ENCODE results near the gene ARID1B. TPM values are rescaled to one million over a fixed set of nuclear protein-coding genes. Genes with fewer than 3 reads are reported as not detected.

The ARID1B gene
- total and polyA plus RNA-seq, 4 donors = 7.0 to 49.0 (median 24.2) TPM

DNA sequence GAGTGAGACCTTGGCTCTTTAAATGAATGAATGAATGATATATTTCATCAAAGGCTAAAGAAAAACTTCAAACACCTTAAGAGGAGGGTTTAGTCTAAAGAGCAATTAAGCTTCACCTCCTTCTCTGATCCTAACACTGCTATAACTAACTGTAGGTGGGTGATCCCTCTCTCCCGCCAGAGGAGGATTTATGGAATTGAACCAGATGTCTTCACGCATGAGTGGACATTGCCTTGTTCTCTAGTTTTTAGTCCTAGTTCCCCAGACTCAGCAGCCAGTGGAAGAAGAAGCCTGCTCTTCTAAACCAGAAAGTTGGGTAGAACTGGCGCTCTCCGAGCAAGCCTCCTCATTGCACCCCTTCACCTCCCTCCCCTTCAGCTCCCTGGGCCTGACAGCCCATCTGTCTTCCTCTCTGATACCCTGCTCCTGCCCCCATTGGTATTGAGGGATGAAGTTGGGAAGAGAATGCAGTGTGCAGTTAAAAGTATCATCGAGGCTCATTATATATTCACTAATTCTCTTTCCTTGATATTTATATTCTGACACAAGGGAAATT is 142.7 kb downstream of the ARID1B start:
- no peak overlapping the region for H3K27ac ChIP-seq (ENCODE audit: low read depth in 1 of 2, low read length in 2 of 2)
- H3K9me3 ChIP-seq (ENCODE audit: control insufficient read depth in 4 of 4, low read length in 3 of 4) = no peaks in the 10 kb centered on the region
- H3K27me3 ChIP-seq (ENCODE audit: control insufficient read depth in 4 of 4, insufficient read depth in 4 of 4, low read length in 3 of 4) = no peaks in the 10 kb centered on the region
- DNase-seq (ENCODE audit: low spot score) = no peak
- TF ChIP-seq, protein P1, sequence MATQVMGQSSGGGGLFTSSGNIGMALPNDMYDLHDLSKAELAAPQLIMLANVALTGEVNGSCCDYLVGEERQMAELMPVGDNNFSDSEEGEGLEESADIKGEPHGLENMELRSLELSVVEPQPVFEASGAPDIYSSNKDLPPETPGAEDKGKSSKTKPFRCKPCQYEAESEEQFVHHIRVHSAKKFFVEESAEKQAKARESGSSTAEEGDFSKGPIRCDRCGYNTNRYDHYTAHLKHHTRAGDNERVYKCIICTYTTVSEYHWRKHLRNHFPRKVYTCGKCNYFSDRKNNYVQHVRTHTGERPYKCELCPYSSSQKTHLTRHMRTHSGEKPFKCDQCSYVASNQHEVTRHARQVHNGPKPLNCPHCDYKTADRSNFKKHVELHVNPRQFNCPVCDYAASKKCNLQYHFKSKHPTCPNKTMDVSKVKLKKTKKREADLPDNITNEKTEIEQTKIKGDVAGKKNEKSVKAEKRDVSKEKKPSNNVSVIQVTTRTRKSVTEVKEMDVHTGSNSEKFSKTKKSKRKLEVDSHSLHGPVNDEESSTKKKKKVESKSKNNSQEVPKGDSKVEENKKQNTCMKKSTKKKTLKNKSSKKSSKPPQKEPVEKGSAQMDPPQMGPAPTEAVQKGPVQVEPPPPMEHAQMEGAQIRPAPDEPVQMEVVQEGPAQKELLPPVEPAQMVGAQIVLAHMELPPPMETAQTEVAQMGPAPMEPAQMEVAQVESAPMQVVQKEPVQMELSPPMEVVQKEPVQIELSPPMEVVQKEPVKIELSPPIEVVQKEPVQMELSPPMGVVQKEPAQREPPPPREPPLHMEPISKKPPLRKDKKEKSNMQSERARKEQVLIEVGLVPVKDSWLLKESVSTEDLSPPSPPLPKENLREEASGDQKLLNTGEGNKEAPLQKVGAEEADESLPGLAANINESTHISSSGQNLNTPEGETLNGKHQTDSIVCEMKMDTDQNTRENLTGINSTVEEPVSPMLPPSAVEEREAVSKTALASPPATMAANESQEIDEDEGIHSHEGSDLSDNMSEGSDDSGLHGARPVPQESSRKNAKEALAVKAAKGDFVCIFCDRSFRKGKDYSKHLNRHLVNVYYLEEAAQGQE (IDR thresholded peaks at IDR 0.05) = no peak
- TF ChIP-seq RXRA (IDR thresholded peaks at IDR 0.05) (no peak), EGR1 (IDR thresholded peaks at IDR 0.05; ENCODE audit: low read depth in 2 of 2) (no peak), HNF4A (conservative IDR thresholded peaks at IDR 0.05) (no peak), SP1 (IDR thresholded peaks at IDR 0.05) (no peak), YY1 (IDR thresholded peaks at IDR 0.05) (no peak), FOXA2 (IDR thresholded peaks at IDR 0.05) (no peak), JUND (IDR thresholded peaks at IDR 0.05) (no peak), RAD21 (IDR thresholded peaks at IDR 0.05) (no peak), GABPA (IDR thresholded peaks at IDR 0.05 in 1 of 2, conservative IDR thresholded peaks at IDR 0.05 in 1 of 2) (no peak), TAF1 (conservative IDR thresholded peaks at IDR 0.05) (no peak)
- TF ChIP-seq, protein P2, sequence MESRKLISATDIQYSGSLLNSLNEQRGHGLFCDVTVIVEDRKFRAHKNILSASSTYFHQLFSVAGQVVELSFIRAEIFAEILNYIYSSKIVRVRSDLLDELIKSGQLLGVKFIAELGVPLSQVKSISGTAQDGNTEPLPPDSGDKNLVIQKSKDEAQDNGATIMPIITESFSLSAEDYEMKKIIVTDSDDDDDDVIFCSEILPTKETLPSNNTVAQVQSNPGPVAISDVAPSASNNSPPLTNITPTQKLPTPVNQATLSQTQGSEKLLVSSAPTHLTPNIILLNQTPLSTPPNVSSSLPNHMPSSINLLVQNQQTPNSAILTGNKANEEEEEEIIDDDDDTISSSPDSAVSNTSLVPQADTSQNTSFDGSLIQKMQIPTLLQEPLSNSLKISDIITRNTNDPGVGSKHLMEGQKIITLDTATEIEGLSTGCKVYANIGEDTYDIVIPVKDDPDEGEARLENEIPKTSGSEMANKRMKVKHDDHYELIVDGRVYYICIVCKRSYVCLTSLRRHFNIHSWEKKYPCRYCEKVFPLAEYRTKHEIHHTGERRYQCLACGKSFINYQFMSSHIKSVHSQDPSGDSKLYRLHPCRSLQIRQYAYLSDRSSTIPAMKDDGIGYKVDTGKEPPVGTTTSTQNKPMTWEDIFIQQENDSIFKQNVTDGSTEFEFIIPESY (IDR thresholded peaks at IDR 0.05) = no peak
- TF ChIP-seq, protein P3, sequence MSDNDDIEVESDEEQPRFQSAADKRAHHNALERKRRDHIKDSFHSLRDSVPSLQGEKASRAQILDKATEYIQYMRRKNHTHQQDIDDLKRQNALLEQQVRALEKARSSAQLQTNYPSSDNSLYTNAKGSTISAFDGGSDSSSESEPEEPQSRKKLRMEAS (IDR thresholded peaks at IDR 0.05) = no peak
- TF ChIP-seq, protein P4, sequence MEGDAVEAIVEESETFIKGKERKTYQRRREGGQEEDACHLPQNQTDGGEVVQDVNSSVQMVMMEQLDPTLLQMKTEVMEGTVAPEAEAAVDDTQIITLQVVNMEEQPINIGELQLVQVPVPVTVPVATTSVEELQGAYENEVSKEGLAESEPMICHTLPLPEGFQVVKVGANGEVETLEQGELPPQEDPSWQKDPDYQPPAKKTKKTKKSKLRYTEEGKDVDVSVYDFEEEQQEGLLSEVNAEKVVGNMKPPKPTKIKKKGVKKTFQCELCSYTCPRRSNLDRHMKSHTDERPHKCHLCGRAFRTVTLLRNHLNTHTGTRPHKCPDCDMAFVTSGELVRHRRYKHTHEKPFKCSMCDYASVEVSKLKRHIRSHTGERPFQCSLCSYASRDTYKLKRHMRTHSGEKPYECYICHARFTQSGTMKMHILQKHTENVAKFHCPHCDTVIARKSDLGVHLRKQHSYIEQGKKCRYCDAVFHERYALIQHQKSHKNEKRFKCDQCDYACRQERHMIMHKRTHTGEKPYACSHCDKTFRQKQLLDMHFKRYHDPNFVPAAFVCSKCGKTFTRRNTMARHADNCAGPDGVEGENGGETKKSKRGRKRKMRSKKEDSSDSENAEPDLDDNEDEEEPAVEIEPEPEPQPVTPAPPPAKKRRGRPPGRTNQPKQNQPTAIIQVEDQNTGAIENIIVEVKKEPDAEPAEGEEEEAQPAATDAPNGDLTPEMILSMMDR (IDR thresholded peaks at IDR 0.05; ENCODE audit: low read depth, low read length, missing input control) = no peak
- WGBS = 97% methylated on average over 5 of the region's 5 CpGs
- H3K4me1 ChIP-seq (ENCODE audit: control insufficient read depth in 4 of 4, insufficient read depth in 4 of 4, low read length in 3 of 4) = no peaks in the 10 kb centered on the region
- no peaks in the 10 kb centered on the region for H3K36me3 ChIP-seq (ENCODE audit: control insufficient read depth in 4 of 4, insufficient read depth in 3 of 4, low read depth in 1 of 4, low read length in 3 of 4)
- H3K9ac ChIP-seq (ENCODE audit: low read depth in 1 of 2, low read length in 2 of 2) = no peak overlapping the region
- H3K4me3 ChIP-seq (ENCODE audit: low read depth in 1 of 3, low read length in 3 of 3) = no peak overlapping the region

DNA sequence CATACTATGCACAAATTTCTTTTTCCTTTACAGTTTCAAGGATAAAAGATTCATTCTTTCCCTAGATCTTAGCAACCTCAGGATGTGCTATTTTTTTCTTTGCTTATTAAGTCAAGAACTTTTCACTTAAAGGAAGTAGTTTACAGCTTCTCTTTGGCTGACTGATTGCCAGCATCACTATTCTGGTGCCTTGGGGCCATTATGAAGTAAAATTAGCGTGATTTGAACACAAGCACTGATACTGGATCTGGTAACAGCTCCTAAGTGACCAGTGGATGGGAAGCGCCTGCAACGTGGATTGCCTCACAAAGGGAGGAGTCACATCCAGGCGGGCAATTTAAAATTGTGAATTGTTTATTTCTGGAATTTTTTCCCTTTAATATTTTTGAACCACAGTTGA is 147.1 kb downstream of the ARID1B start:
- DNase-seq (ENCODE audit: low spot score) = no peak
- H3K9ac ChIP-seq (ENCODE audit: low read depth in 1 of 2, low read length in 2 of 2) = no peak overlapping the region
- no peak overlapping the region for H3K27ac ChIP-seq (ENCODE audit: low read depth in 1 of 2, low read length in 2 of 2)
- 82% methylated on average over 4 of the region's 4 CpGs for WGBS
- no peaks in the 10 kb centered on the region for H3K27me3 ChIP-seq (ENCODE audit: control insufficient read depth in 4 of 4, insufficient read depth in 4 of 4, low read length in 3 of 4)
- no peaks in the 10 kb centered on the region for H3K36me3 ChIP-seq (ENCODE audit: control insufficient read depth in 4 of 4, insufficient read depth in 3 of 4, low read depth in 1 of 4, low read length in 3 of 4)
- H3K9me3 ChIP-seq (ENCODE audit: control insufficient read depth in 4 of 4, low read length in 3 of 4) = no peaks in the 10 kb centered on the region
- H3K4me1 ChIP-seq (ENCODE audit: control insufficient read depth in 4 of 4, insufficient read depth in 4 of 4, low read length in 3 of 4) = peaks cover 0 to 3% (median 0%) of the 10 kb centered on the region in 4 donors
- H3K4me3 ChIP-seq (ENCODE audit: low read depth in 1 of 3, low read length in 3 of 3) = no peak overlapping the region
- TF ChIP-seq HNF4A (conservative IDR thresholded peaks at IDR 0.05) (no peak), RAD21 (IDR thresholded peaks at IDR 0.05) (no peak), NR2F2 (IDR thresholded peaks at IDR 0.05) (no peak), EGR1 (IDR thresholded peaks at IDR 0.05; ENCODE audit: low read depth in 2 of 2) (no peak), FOXA2 (IDR thresholded peaks at IDR 0.05) (no peak), JUND (IDR thresholded peaks at IDR 0.05) (no peak), HNF4G (IDR thresholded peaks at IDR 0.05) (no peak), TAF1 (conservative IDR thresholded peaks at IDR 0.05) (no peak)
- TF ChIP-seq, protein P3 (IDR thresholded peaks at IDR 0.05) = no peak
- TF ChIP-seq, protein P1 (IDR thresholded peaks at IDR 0.05) = no peak
- TF ChIP-seq, protein P4 (IDR thresholded peaks at IDR 0.05; ENCODE audit: low read depth, low read length, missing input control) = no peak
- TF ChIP-seq, protein P5, sequence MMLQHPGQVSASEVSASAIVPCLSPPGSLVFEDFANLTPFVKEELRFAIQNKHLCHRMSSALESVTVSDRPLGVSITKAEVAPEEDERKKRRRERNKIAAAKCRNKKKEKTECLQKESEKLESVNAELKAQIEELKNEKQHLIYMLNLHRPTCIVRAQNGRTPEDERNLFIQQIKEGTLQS (IDR thresholded peaks at IDR 0.05) = no peak

All from liver (tissue), 9 donors.